ENCODE results near the gene RNF41.

RNF41 gene

DNA sequence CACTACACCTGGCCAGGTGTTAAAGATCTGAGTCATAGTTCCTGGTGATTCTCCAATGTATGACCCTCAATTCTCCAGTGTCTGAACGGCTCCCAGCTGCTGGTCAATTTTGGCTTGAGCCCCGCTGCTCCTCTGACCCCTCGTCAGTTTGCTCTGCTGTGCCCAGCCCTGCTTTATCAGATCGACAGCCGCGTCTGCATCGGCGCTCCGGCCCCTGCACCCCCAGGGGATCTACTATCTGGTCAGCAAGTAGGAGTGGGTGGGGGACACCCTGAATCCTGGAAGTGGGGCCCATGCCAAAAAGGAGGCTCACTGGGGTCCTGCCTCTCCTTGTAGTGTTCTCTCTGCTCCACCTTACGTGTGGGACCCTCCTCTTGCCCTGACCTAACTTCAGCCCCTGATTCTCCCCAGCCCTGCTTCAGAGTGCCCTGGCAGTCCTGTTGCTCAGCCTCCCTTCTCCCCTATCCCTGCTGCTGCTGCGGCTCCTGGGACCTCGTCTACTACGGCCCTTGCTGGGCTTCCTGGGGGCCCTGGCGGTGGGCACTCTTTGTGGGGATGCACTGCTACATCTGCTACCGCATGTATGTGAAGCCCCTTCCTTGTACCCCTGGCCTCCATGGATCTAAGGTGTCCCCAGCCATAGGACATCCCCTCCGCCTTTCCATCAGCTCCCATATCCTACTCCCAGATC, 13.2 kb upstream of the RNF41 start:
- H3K4me3 ChIP-seq (ENCODE audit: low read depth, low read length) = no peak overlapping the region
- TF ChIP-seq POLR2A (IDR thresholded peaks at IDR 0.05; ENCODE audit: extremely low read depth, insufficient read length) (no peak), MYC (IDR thresholded peaks at IDR 0.05; ENCODE audit: low read depth, low read length) (no peak), MAX (IDR thresholded peaks at IDR 0.05; ENCODE audit: low read depth, low read length) (no peak)
- TF ChIP-seq, protein P1, sequence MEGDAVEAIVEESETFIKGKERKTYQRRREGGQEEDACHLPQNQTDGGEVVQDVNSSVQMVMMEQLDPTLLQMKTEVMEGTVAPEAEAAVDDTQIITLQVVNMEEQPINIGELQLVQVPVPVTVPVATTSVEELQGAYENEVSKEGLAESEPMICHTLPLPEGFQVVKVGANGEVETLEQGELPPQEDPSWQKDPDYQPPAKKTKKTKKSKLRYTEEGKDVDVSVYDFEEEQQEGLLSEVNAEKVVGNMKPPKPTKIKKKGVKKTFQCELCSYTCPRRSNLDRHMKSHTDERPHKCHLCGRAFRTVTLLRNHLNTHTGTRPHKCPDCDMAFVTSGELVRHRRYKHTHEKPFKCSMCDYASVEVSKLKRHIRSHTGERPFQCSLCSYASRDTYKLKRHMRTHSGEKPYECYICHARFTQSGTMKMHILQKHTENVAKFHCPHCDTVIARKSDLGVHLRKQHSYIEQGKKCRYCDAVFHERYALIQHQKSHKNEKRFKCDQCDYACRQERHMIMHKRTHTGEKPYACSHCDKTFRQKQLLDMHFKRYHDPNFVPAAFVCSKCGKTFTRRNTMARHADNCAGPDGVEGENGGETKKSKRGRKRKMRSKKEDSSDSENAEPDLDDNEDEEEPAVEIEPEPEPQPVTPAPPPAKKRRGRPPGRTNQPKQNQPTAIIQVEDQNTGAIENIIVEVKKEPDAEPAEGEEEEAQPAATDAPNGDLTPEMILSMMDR (IDR thresholded peaks at IDR 0.05; ENCODE audit: low read depth, low read length) = no peak
- DNase-seq (ENCODE audit: low read depth) = no peak

GRCh38 chr12:56231184-56231582, 9.5 kb upstream of the RNF41 start:
- H3K4me3 ChIP-seq (ENCODE audit: low read depth, low read length) = no peak overlapping the region
- TF ChIP-seq, protein P1 (IDR thresholded peaks at IDR 0.05; ENCODE audit: low read depth, low read length) = no peak
- DNase-seq (ENCODE audit: low read depth) = no peak

- no peak for DNase-seq (ENCODE audit: low read depth)
- no peak overlapping the region for H3K4me3 ChIP-seq (ENCODE audit: low read depth, low read length)
Observed at GRCh38 chr12:56230432-56231183, 8.9 kb upstream of the RNF41 start.

GRCh38 chr12:56229916-56230431, 8.3 kb upstream of the RNF41 start, which contains the start of gene SLC39A5:
Gene SLC39A5, plus strand, starts transcription at chr12:56230051. Its CDS starts 1,224 bp downstream, at chr12:56231275.
- TF ChIP-seq MAX (IDR thresholded peaks at IDR 0.05; ENCODE audit: low read depth, low read length) (no peak), MYC (IDR thresholded peaks at IDR 0.05; ENCODE audit: low read depth, low read length) (no peak), POLR2A (IDR thresholded peaks at IDR 0.05; ENCODE audit: extremely low read depth, insufficient read length) (no peak)
- TF ChIP-seq, protein P1 (IDR thresholded peaks at IDR 0.05; ENCODE audit: low read depth, low read length) = no peak
- no peak within 1 kb of the TSS for H3K4me3 ChIP-seq (ENCODE audit: low read depth, low read length)
- DNase-seq (ENCODE audit: low read depth) = peak; percentile 39

More at GRCh38 chr12:56230432-56231183, 8.9 kb upstream of the RNF41 start:
- TF ChIP-seq, protein P1 (IDR thresholded peaks at IDR 0.05; ENCODE audit: low read depth, low read length) = no peak
- no peak for TF ChIP-seq MYC (IDR thresholded peaks at IDR 0.05; ENCODE audit: low read depth, low read length)
- no peak for TF ChIP-seq POLR2A (IDR thresholded peaks at IDR 0.05; ENCODE audit: extremely low read depth, insufficient read length)
- TF ChIP-seq MAX (IDR thresholded peaks at IDR 0.05; ENCODE audit: low read depth, low read length) = no peak

DNA sequence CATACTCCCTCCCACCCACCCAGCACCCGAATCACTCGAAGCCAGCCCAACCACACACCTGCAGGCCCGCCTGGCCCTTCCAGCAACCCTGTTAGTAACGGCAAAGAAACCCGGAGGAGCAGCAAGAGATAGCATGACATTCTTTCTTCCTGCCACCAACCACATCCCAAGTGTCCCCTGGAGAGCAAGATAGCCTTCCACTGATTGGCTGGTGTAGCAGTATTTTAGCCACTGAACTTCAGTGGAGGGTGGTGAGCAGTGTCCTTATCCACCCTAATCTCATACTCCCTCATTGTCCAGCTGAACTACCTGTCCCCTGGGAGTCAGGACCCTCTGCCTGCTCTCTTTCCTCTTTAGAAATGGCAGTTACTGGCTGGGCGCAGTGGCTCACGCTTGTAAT, 7.4 kb upstream of the RNF41 start:
- DNase-seq (ENCODE audit: low read depth) = peak; percentile 74
- TF ChIP-seq MYC (IDR thresholded peaks at IDR 0.05; ENCODE audit: low read depth, low read length) (no peak), POLR2A (IDR thresholded peaks at IDR 0.05; ENCODE audit: extremely low read depth, insufficient read length) (no peak), MAX (IDR thresholded peaks at IDR 0.05; ENCODE audit: low read depth, low read length) (no peak)
- TF ChIP-seq, protein P1 (IDR thresholded peaks at IDR 0.05; ENCODE audit: low read depth, low read length) = no peak
- H3K4me3 ChIP-seq (ENCODE audit: low read depth, low read length) = no peak overlapping the region
